ENCODE results near the gene NQO2.

GRCh38 chr6:3057063-3057770 is 57.5 kb downstream of the NQO2 start:
- TF ChIP-seq MYC (IDR thresholded peaks at IDR 0.05; ENCODE audit: low read depth, low read length) (no peak), CTCF (IDR thresholded peaks at IDR 0.05; ENCODE audit: low read depth, low read length) (no peak), POLR2A (IDR thresholded peaks at IDR 0.05; ENCODE audit: extremely low read depth, insufficient read length) (no peak)
- TF ChIP-seq, protein P1, sequence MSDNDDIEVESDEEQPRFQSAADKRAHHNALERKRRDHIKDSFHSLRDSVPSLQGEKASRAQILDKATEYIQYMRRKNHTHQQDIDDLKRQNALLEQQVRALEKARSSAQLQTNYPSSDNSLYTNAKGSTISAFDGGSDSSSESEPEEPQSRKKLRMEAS (IDR thresholded peaks at IDR 0.05; ENCODE audit: low read depth, low read length) = no peak
